ENCODE results near the gene ULBP2. TPM values are rescaled to one million over a fixed set of nuclear protein-coding genes. Genes with fewer than 3 reads are reported as not detected.

The ULBP2 gene
- total and polyA plus RNA-seq, 2 of the 8 experiments (the other 6 are each of a cell fraction or from before 2014, with no cell fraction given), result 0.05 TPM; not detected in 1

GRCh38 chr6:149935668-149936067 lies 6.1 kb upstream of the ULBP2 start (continued):
- TF ChIP-seq BRCA1 (IDR thresholded peaks at IDR 0.05; ENCODE audit: low read depth, low read length) (no peak), NRF1 (IDR thresholded peaks at IDR 0.05; ENCODE audit: low read depth, low read length) (no peak), CTBP2 (IDR thresholded peaks at IDR 0.05; ENCODE audit: borderline replicate concordance, insufficient read depth, insufficient read length, low read length) (no peak), POU5F1 (IDR thresholded peaks at IDR 0.05; ENCODE audit: low read depth, low read length) (no peak), RNF2 (IDR thresholded peaks at IDR 0.05; ENCODE audit: borderline replicate concordance, low read depth, low read length, missing control alignments, poor library complexity, severe bottlenecking) (no peak), CBX5 (IDR thresholded peaks at IDR 0.05; ENCODE audit: low read depth, low read length) (no peak), RAD21 (IDR thresholded peaks at IDR 0.05 in 1 of 2, conservative IDR thresholded peaks at IDR 0.05 in 1 of 2; ENCODE audit: low read depth in 2 of 2, low read length in 2 of 2) (no peak)
- TF ChIP-seq, protein P1, sequence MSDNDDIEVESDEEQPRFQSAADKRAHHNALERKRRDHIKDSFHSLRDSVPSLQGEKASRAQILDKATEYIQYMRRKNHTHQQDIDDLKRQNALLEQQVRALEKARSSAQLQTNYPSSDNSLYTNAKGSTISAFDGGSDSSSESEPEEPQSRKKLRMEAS (IDR thresholded peaks at IDR 0.05), result no peak
- TF ChIP-seq, protein P2, sequence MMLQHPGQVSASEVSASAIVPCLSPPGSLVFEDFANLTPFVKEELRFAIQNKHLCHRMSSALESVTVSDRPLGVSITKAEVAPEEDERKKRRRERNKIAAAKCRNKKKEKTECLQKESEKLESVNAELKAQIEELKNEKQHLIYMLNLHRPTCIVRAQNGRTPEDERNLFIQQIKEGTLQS (IDR thresholded peaks at IDR 0.05; ENCODE audit: insufficient read depth, low read depth, low read length), result no peak

Measured in H1 (cell line).